SH-SY5Y (cell line): Measurements from ENCODE around the gene PDE1A.

ENCODE experiments used
- GATA2 ChIP-seq: IDR thresholded peaks from 2 replicates; pipeline ENCODE4 v1.6.1; 2011; ENCODE audit warnings: mild to moderate bottlenecking, low read depth, low read length
- GATA3 ChIP-seq: IDR thresholded peaks from 2 replicates; pipeline ENCODE4 v1.6.1; 2011; ENCODE audit warnings: low read depth, mild to moderate bottlenecking, low read length, moderate library complexity

DNA sequence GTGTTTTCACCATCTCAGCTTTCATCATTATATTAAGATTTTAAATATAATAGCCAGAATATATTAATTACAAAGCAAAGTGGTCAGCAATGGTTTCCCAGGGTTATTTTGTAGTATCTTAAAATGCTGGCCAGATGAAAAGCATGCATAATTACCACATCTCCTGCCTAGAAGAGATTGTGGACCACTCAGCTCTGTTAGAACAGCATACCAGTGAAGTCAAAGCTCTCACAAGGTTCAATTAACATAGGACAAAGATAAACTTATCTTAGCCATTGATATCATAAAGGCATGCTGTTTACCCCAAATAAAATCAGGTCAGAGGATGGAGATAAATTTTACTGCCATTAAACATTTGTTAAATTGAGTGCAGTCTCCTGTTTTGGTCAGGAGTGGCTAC lies 19.3 kb upstream of the PDE1A start:
- no peak for TF ChIP-seq GATA3
- no peak for TF ChIP-seq GATA2
